Endometrial microvascular endothelial cells (primary cell): ENCODE data around the gene C3orf70. TPM values are rescaled to one million over a fixed set of nuclear protein-coding genes. Genes with fewer than 3 reads are reported as not detected.

Experiments
- in situ Hi-C: cut with HindIII; loops from 2 replicates; pipeline ENCODE4 v1.10.0; 2017; ENCODE audit warnings: low sequenced_read_pairs, low pct_unique_long_range_greater_than_20kb; ENCODE audit errors: inconsistent ontology term
- total RNA-seq: library from RNA; depleted of rRNA; stranded (reverse); fragments of >200 nt; gene quantifications from one replicate; pipeline ENCODE4 v1.2.3, GENCODE V29; 2015; ENCODE audit errors: inconsistent ontology term

C3orf70 gene
- total RNA-seq, 1 donor from 2014 or later = 4.5 TPM

- in situ Hi-C loops = no loop called here
These were observed 87.8 kb downstream of the C3orf70 start for GRCh38 chr3:185065059-185065458.

GRCh38 chr3:185063431-185063830 is 89.4 kb downstream of the C3orf70 start:
- in situ Hi-C loops = no loop called here

GRCh38 chr3:185062191-185062590 is 90.7 kb downstream of the C3orf70 start:
- in situ Hi-C loops = no loop called here

GRCh38 chr3:185060655-185061054 is 92.2 kb downstream of the C3orf70 start:
- in situ Hi-C loops = no loop called here

- in situ Hi-C loops = no loop called here
These were observed 93.1 kb downstream of the C3orf70 start for GRCh38 chr3:185059766-185060165.

GRCh38 chr3:185058796-185059195 is 94.1 kb downstream of the C3orf70 start:
- in situ Hi-C loops = no loop called here

GRCh38 chr3:185057829-185058228 is 95.0 kb downstream of the C3orf70 start:
- in situ Hi-C loops = no loop called here

GRCh38 chr3:185056908-185057307 is 96.0 kb downstream of the C3orf70 start:
- in situ Hi-C loops = no loop called here

GRCh38 chr3:185052631-185053030 is 100.2 kb downstream of the C3orf70 start:
- in situ Hi-C loops = no loop called here

- in situ Hi-C loops = no loop called here
These were observed 101.1 kb downstream of the C3orf70 start for GRCh38 chr3:185051801-185052200.

GRCh38 chr3:185049710-185050109 is 103.2 kb downstream of the C3orf70 start:
- in situ Hi-C loops = no loop called here

GRCh38 chr3:185046603-185047002 is 106.3 kb downstream of the C3orf70 start:
- in situ Hi-C loops = no loop called here

- in situ Hi-C loops = no loop called here
These were observed 106.7 kb downstream of the C3orf70 start for GRCh38 chr3:185046164-185046515.

- in situ Hi-C loops = no loop called here
These were observed 110.4 kb downstream of the C3orf70 start for GRCh38 chr3:185042312-185043050.

- in situ Hi-C loops = no loop called here
These were observed 111.3 kb downstream of the C3orf70 start for GRCh38 chr3:185041540-185041939.

GRCh38 chr3:185040425-185040824 is 112.4 kb downstream of the C3orf70 start:
- in situ Hi-C loops = no loop called here

GRCh38 chr3:185037801-185038200 is 115.1 kb downstream of the C3orf70 start:
- in situ Hi-C loops = no loop called here

GRCh38 chr3:185030951-185031350 is 121.9 kb downstream of the C3orf70 start:
- in situ Hi-C loops = no loop called here

- in situ Hi-C loops = no loop called here
These were observed 122.5 kb downstream of the C3orf70 start for GRCh38 chr3:185030399-185030798.

GRCh38 chr3:185029086-185029485 is 123.8 kb downstream of the C3orf70 start:
- in situ Hi-C loops = no loop called here

- in situ Hi-C loops = no loop called here
These were observed 124.7 kb downstream of the C3orf70 start for GRCh38 chr3:185028121-185028520.
